MM.1S (cell line): ENCODE data around the gene PDXDC1.
"Not testable (repeated sequence)": the region's sequence is repeated elsewhere in the genome, so short reads cannot be mapped to it uniquely, and the experiment has no call there.

ENCODE experiments used
- DNase-seq: peaks from one replicate; pipeline ENCODE4 v3.0.0-alpha.2; 2015
- H2AFZ ChIP-seq: fragments of 300-600 bp; sonication (generic); 2 replicates; pipeline ENCODE4 v1.6.0; 2016; ENCODE audit warnings: antibody characterized with exemption, low read length
- H3F3A ChIP-seq: fragments of 300-600 bp; sonication (generic); 2 replicates; pipeline ENCODE4 v1.6.1; 2016; ENCODE audit warnings: mild to moderate bottlenecking, antibody characterized with exemption, low read length, moderate library complexity, mixed read lengths; ENCODE audit not compliant: insufficient read depth
- H3K27ac ChIP-seq: fragments of 300-600 bp; sonication (generic); 2 replicates; pipeline ENCODE4 v1.5.1; 2016; ENCODE audit warnings: mild to moderate bottlenecking, low read length
- H3K27me3 ChIP-seq: fragments of 300-600 bp; sonication (generic); replicated peaks from 2 replicates; pipeline ENCODE4 v1.6.0; 2016; ENCODE audit warnings: low read length; ENCODE audit not compliant: insufficient read depth
- H3K36me3 ChIP-seq: fragments of 300-600 bp; sonication (generic); replicated peaks from 2 replicates; pipeline ENCODE4 v1.6.1; 2016; ENCODE audit warnings: mild to moderate bottlenecking, low read length, mixed read lengths; ENCODE audit not compliant: insufficient read depth
- H3K4me1 ChIP-seq: fragments of 300-600 bp; sonication (generic); 2 replicates; pipeline ENCODE4 v1.6.1; 2016; ENCODE audit warnings: low read length, mixed read lengths
- H3K4me2 ChIP-seq: fragments of 300-600 bp; sonication (generic); 2 replicates; pipeline ENCODE4 v1.6.0; 2016; ENCODE audit warnings: low read depth, low read length
- H3K4me3 ChIP-seq: fragments of 300-600 bp; sonication (generic); 2 replicates; pipeline ENCODE4 v1.5.1; 2016; ENCODE audit warnings: low read length, mixed read lengths
- H3K79me2 ChIP-seq: fragments of 300-600 bp; sonication (generic); 2 replicates; pipeline ENCODE4 v1.6.1; 2016; ENCODE audit warnings: mixed run types, low read length, mixed read lengths
- H3K9ac ChIP-seq: fragments of 300-600 bp; sonication (generic); 2 replicates; pipeline ENCODE4 v1.6.1; 2016; ENCODE audit warnings: low read length, mixed read lengths
- H3K9me2 ChIP-seq: fragments of 300-600 bp; sonication (generic); replicated peaks from 2 replicates; pipeline ENCODE4 v1.6.1; 2016; ENCODE audit warnings: mild to moderate bottlenecking, low read length, mixed read lengths; ENCODE audit not compliant: insufficient read depth
- H3K9me3 ChIP-seq: fragments of 300-600 bp; sonication (generic); replicated peaks from 2 replicates; pipeline ENCODE4 v1.6.1; 2016; ENCODE audit warnings: mild to moderate bottlenecking, low read length, mixed read lengths; ENCODE audit not compliant: insufficient read depth
- H4K20me1 ChIP-seq: fragments of 300-600 bp; sonication (generic); 2 replicates; pipeline ENCODE4 v1.6.1; 2016; ENCODE audit warnings: mild to moderate bottlenecking, low read length, moderate library complexity, mixed read lengths; ENCODE audit not compliant: insufficient read depth
- EZH2 ChIP-seq: fragments of 300-600 bp; sonication (generic); optimal IDR thresholded peaks from 2 replicates; pipeline ENCODE3; 2017; ENCODE audit warnings: low read depth, mild to moderate bottlenecking, antibody characterized with exemption, low read length, mixed read lengths
- EZH2phosphoT487 ChIP-seq: fragments of 300-600 bp; sonication (generic); IDR thresholded peaks from 2 replicates; pipeline ENCODE4 v1.6.1; 2018; ENCODE audit warnings: antibody characterized with exemption, low read length
- TF ChIP-seq, protein P1 (sequence below): fragments of 300-600 bp; sonication (generic); IDR thresholded peaks from 2 replicates; pipeline ENCODE4 v1.5.1; 2016; ENCODE audit warnings: antibody characterized with exemption, low read length, mixed read lengths

Gene PDXDC1

DNA sequence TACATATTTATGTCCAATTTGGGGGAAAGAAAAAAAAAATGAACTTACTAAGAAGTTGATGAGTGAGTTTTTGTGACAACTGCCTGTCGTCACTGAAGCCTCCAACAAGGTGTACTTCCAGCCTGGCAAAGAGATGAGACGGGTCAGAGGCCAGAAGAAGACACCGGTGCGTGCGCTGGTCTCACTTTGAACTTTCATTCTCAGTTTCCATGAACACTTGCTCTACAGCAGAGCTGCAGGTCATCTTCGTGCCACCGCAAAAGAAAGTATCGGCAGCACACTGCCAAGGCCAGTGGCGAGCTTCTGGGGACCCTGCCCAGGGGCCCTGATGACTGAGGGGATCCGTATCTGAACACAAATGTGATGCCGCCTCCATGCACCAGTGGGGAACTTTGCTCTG lies 69.5 kb downstream of the PDXDC1 start:
- no peaks in the 10 kb centered on the region for H3K9me2 ChIP-seq
- no peak overlapping the region for H3K4me2 ChIP-seq
- TF ChIP-seq EZH2, result no peak
- TF ChIP-seq, protein P1, sequence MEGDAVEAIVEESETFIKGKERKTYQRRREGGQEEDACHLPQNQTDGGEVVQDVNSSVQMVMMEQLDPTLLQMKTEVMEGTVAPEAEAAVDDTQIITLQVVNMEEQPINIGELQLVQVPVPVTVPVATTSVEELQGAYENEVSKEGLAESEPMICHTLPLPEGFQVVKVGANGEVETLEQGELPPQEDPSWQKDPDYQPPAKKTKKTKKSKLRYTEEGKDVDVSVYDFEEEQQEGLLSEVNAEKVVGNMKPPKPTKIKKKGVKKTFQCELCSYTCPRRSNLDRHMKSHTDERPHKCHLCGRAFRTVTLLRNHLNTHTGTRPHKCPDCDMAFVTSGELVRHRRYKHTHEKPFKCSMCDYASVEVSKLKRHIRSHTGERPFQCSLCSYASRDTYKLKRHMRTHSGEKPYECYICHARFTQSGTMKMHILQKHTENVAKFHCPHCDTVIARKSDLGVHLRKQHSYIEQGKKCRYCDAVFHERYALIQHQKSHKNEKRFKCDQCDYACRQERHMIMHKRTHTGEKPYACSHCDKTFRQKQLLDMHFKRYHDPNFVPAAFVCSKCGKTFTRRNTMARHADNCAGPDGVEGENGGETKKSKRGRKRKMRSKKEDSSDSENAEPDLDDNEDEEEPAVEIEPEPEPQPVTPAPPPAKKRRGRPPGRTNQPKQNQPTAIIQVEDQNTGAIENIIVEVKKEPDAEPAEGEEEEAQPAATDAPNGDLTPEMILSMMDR, result no peak
- H3K79me2 ChIP-seq, result 0 out of 2 replicates have a peak, but pooled peaks cover 7% of the 10 kb centered on the region
- H3K36me3 ChIP-seq, result peaks cover 3% of the 10 kb centered on the region; the same call in 1 of the 2 replicates
- H3K4me1 ChIP-seq, result no peaks in the 10 kb centered on the region
- no peak overlapping the region for H3K9ac ChIP-seq
- H3K4me3 ChIP-seq, result no peak overlapping the region
- H3K27me3 ChIP-seq, result no peaks in the 10 kb centered on the region
- no peak overlapping the region for H2AFZ ChIP-seq
- H3K27ac ChIP-seq, result no peak overlapping the region
- H3F3A ChIP-seq, result no peaks in the 10 kb centered on the region
- H4K20me1 ChIP-seq, result no peaks in the 10 kb centered on the region
- no peaks in the 10 kb centered on the region for H3K9me3 ChIP-seq
- DNase-seq, result no peak

DNA sequence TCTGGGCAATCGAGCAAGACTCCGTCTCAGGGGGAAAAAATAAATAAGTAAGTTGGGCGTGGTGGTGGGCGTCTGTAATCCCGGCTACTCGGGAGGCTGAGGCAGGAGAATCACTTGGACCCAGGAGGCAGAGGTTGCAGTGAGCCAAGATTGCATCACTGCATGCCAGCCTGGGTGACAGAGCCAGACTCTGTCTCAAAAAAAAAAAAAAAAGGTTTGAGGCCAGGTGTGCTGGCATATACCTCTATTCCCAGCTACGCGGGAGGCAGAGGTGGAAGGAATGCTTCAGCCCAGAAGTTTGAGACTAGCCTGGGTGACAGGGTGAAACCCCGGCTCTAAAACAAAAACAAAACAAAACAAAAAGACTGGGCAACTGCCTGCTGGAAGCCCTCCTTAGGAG lies 70.4 kb downstream of the PDXDC1 start:
- H4K20me1 ChIP-seq, H3K27me3 ChIP-seq, H3F3A ChIP-seq, H3K4me3 ChIP-seq, DNase-seq, H3K36me3 ChIP-seq, H3K9ac ChIP-seq, H3K4me1 ChIP-seq, H3K4me2 ChIP-seq, H3K27ac ChIP-seq, H3K9me3 ChIP-seq, H3K9me2 ChIP-seq, H2AFZ ChIP-seq: not testable (repeated sequence)
- peaks cover 16% of the 10 kb centered on the region for H3K79me2 ChIP-seq

DNA sequence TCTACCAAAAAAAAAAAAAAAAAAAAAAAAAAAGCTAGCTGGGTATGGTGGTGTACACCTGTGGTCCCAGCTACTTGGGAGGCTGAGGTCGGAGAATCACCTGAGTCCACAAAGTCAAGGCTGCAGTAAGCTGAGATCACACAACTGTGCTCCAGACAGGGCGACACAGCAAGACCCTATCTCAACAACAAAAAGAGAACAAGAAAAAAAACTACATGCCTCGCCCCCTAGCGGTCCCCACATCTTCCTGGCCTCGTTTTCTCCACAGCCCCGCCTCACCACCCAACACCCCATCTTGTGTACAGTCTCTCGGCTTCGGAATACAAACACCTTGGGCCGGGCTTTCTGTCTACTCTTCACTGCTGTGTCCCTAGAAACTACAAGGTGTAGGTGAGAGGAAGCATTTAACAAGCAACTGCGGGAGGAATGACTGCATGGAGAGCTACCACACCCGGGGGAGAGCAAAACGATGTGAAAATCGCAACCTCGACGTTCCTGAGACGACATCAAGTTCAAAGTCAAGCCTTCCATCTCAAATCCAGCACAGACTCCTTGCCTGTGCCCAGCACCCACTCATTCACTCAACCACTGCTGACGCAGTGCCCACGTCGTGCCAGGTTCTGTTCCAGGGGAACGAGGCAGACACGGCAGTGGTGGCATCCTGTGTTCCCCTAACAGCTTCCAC lies 72.0 kb downstream of the PDXDC1 start:
- Histone ChIP-seq H3F3A (no peaks in the 10 kb centered on the region), H3K4me2 (no peak overlapping the region), H3K27me3 (no peaks in the 10 kb centered on the region), H3K27ac (no peak overlapping the region), H3K9me3 (no peaks in the 10 kb centered on the region), H3K9me2 (no peaks in the 10 kb centered on the region), H3K4me1 (no peaks in the 10 kb centered on the region), H3K79me2 (peaks cover 31% of the 10 kb centered on the region), H3K36me3 (no peaks in the 10 kb centered on the region; the same call in 1 of the 2 replicates), H2AFZ (no peak overlapping the region), H3K9ac (no peak overlapping the region), H3K4me3 (no peak overlapping the region), H4K20me1 (no peaks in the 10 kb centered on the region)
- TF ChIP-seq EZH2phosphoT487 (no peak), EZH2 (no peak)
- TF ChIP-seq, protein P1, result no peak
- no peak for DNase-seq

DNA sequence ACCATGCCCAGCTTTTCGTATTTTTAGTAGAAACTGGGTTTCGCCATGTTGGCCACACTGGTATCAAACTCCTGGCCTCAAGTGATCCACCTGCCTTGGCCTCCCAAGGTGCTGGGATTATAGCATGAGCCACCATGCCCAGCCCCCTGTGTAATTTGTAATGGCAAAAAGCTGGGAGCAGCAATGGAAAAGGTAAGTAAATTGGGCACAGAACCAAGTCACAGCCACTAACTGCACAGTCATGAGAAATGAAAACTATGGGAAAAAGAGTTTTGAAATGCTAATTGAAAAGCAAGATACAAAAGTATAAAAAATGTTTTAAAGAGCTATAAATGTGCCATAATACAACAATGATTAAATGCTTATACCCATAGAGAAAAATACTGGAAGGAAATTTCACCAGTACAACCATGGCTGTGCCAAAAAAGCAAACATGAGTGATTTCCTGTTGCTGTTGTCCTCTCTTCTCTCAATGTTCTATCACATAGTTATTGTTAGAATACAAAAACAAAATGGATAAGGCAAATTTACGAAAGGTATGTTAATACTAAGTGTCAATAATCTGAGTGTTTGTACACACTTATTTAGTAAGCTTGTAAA lies 74.9 kb downstream of the PDXDC1 start:
- Histone ChIP-seq H3K4me3 (no peak overlapping the region), H3K4me1 (no peaks in the 10 kb centered on the region; the same call in 1 of the 2 replicates), H3F3A (no peaks in the 10 kb centered on the region), H2AFZ (no peak overlapping the region), H3K27ac (no peak overlapping the region), H3K4me2 (no peak overlapping the region), H3K9me3 (no peaks in the 10 kb centered on the region), H4K20me1 (no peaks in the 10 kb centered on the region), H3K79me2 (peaks cover 55% of the 10 kb centered on the region), H3K36me3 (no peaks in the 10 kb centered on the region; the same call in 1 of the 2 replicates), H3K9ac (no peak overlapping the region), H3K27me3 (no peaks in the 10 kb centered on the region), H3K9me2 (no peaks in the 10 kb centered on the region)
- no peak for DNase-seq
- TF ChIP-seq EZH2phosphoT487, result no peak

DNA sequence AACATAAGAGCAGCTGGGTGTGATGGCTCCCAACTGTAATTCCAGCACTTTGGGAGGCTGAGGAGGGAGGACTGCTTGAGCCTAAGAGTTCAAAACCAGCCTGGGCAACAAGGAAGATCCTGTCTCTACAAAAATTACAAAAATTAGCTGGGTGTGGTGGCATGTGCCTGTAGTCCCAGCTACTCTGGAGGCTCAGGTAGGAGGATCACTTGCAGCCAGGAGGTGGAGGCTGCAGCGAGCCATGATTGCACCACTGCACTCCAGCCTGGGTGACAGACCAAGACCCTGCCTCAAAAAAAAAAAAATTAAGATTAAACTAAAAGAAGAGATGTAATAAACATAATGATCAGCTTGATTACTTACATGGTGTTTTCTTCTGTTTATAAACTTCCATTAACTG lies 75.6 kb downstream of the PDXDC1 start:
- not testable (repeated sequence) for H3F3A ChIP-seq, H4K20me1 ChIP-seq, H3K9me3 ChIP-seq, H3K9ac ChIP-seq, H3K36me3 ChIP-seq, H3K27me3 ChIP-seq, H2AFZ ChIP-seq, H3K4me2 ChIP-seq, H3K9me2 ChIP-seq, H3K4me3 ChIP-seq, H3K4me1 ChIP-seq, H3K27ac ChIP-seq, DNase-seq
- H3K79me2 ChIP-seq, result peaks cover 63% of the 10 kb centered on the region
